Ovary (tissue), 3 donors: ENCODE results near the gene C2orf76.

Experiments used
- EP300 ChIP-seq: sonication (generic); formaldehyde crosslinking; IDR thresholded peaks from one replicate; pipeline ENCODE4 v1.6.1; 2017; ENCODE audit warnings: antibody characterized with exemption
- POLR2A ChIP-seq: fragments of 450-650 bp; IDR thresholded peaks from one replicate; pipeline ENCODE4 v1.6.1; 2017; ENCODE audit warnings: antibody characterized with exemption, mild to moderate bottlenecking, moderate library complexity
- TF ChIP-seq, protein P1 (sequence below), 3 donors: fragments of 450-650 bp in 2 of 3; fragments of 200-600 bp in 1 of 3; IDR thresholded peaks; one replicate each; pipeline versions ENCODE4 v1.5.1 to v1.8.0; 2016 to 2022; ENCODE audit warnings: antibody characterized with exemption in 3 of 3, mild to moderate bottlenecking in 1 of 3
- donor health status: DM: no; HTN: no; CAD: no.

DNA sequence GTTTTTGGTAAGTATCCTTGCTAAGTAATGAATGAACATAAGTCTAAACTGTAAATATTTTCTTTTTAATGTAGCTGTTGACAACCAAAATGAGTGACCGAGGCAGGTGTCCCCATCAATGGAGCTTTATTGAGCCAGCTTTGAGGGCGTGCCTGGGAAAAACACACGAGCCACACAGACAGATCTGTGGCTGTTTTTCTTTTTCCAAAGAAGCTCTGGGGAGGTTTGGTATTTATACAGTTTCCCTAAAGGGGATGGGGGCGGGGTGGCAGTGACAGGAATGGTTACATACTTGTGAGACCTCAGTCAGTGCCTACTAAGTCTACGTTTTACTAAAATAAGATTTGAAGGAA lies 11.3 kb upstream of the C2orf76 start:
- no peak for TF ChIP-seq POLR2A
- TF ChIP-seq, protein P1, sequence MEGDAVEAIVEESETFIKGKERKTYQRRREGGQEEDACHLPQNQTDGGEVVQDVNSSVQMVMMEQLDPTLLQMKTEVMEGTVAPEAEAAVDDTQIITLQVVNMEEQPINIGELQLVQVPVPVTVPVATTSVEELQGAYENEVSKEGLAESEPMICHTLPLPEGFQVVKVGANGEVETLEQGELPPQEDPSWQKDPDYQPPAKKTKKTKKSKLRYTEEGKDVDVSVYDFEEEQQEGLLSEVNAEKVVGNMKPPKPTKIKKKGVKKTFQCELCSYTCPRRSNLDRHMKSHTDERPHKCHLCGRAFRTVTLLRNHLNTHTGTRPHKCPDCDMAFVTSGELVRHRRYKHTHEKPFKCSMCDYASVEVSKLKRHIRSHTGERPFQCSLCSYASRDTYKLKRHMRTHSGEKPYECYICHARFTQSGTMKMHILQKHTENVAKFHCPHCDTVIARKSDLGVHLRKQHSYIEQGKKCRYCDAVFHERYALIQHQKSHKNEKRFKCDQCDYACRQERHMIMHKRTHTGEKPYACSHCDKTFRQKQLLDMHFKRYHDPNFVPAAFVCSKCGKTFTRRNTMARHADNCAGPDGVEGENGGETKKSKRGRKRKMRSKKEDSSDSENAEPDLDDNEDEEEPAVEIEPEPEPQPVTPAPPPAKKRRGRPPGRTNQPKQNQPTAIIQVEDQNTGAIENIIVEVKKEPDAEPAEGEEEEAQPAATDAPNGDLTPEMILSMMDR (IDR thresholded peaks at IDR 0.05), result no peak
- no peak for TF ChIP-seq EP300
